Trophoblast cell (in vitro differentiated cells and primary cell): Measurements from ENCODE around the gene KRT7.

ENCODE experiments used
- DNase-seq, 2 donors: peaks; one replicate each; pipeline ENCODE4 v3.0.0-alpha.2; 2016
- H2AFZ ChIP-seq: 2 replicates; pipeline ENCODE4 v1.6.1; 2013; ENCODE audit warnings: low read length, moderate library complexity, mild to moderate bottlenecking; ENCODE audit not compliant: insufficient read depth, poor library complexity
- H2AK5ac ChIP-seq: 2 replicates; pipeline ENCODE4 v1.6.1; 2013; ENCODE audit warnings: mild to moderate bottlenecking, low read length
- H2BK120ac ChIP-seq: 2 replicates; pipeline ENCODE4 v1.6.1; 2013; ENCODE audit warnings: low read length, mild to moderate bottlenecking, moderate library complexity; ENCODE audit not compliant: insufficient read depth, poor library complexity
- H2BK12ac ChIP-seq: 2 replicates; pipeline ENCODE4 v1.6.1; 2013; ENCODE audit warnings: mild to moderate bottlenecking, low read length, moderate library complexity
- H2BK5ac ChIP-seq: 2 replicates; pipeline ENCODE4 v1.6.1; 2013; ENCODE audit warnings: low read length, low read depth, moderate library complexity, mild to moderate bottlenecking; ENCODE audit not compliant: poor library complexity
- H3K14ac ChIP-seq: 2 replicates; pipeline ENCODE4 v1.6.1; 2013; ENCODE audit warnings: mild to moderate bottlenecking, low read length
- H3K18ac ChIP-seq: 2 replicates; pipeline ENCODE4 v1.6.1; 2013; ENCODE audit warnings: mild to moderate bottlenecking, low read length
- H3K23ac ChIP-seq: 2 replicates; pipeline ENCODE4 v1.6.1; 2013; ENCODE audit warnings: low read length
- H3K27ac ChIP-seq: 2 replicates; pipeline ENCODE4 v1.5.1; 2013; ENCODE audit warnings: low read depth, mild to moderate bottlenecking, inconsistent platforms, low read length, moderate library complexity
- H3K27me3 ChIP-seq: 2 replicates; pipeline ENCODE4 v1.6.1; 2013; ENCODE audit warnings: inconsistent platforms, mild to moderate bottlenecking, low read length, moderate library complexity; ENCODE audit not compliant: insufficient read depth
- H3K36me3 ChIP-seq, 2 experiments: 1 replicate in 1 of 2; 2 replicates in 1 of 2; pipeline ENCODE4 v1.6.1; 2013; ENCODE audit warnings: low read length in 2 of 2, mild to moderate bottlenecking in 2 of 2, moderate library complexity in 1 of 2; ENCODE audit not compliant: insufficient read depth in 2 of 2, control insufficient read depth in 1 of 2
- H3K4ac ChIP-seq: 2 replicates; pipeline ENCODE4 v1.6.1; 2013; ENCODE audit warnings: low read depth, mild to moderate bottlenecking, low read length, moderate library complexity
- H3K4me1 ChIP-seq, 2 experiments: 1 replicate in 1 of 2; 2 replicates in 1 of 2; pipeline ENCODE4 v1.6.1; 2013; ENCODE audit warnings: low read length in 2 of 2, mild to moderate bottlenecking in 2 of 2, moderate library complexity in 1 of 2; ENCODE audit not compliant: insufficient read depth in 2 of 2, control insufficient read depth in 1 of 2
- H3K4me2 ChIP-seq: 2 replicates; pipeline ENCODE4 v1.6.1; 2013; ENCODE audit warnings: inconsistent platforms, mild to moderate bottlenecking, low read length, moderate library complexity
- H3K4me3 ChIP-seq: 2 replicates; pipeline ENCODE4 v1.5.1; 2013; ENCODE audit warnings: mild to moderate bottlenecking, low read depth, low read length, inconsistent platforms
- H3K79me1 ChIP-seq: one replicate; pipeline ENCODE4 v1.6.1; 2013; ENCODE audit warnings: low read length
- H3K79me2 ChIP-seq: 2 replicates; pipeline ENCODE4 v1.6.1; 2013; ENCODE audit warnings: low read length, mild to moderate bottlenecking; ENCODE audit not compliant: control insufficient read depth, insufficient read depth, poor library complexity
- H3K9ac ChIP-seq: 2 replicates; pipeline ENCODE4 v1.6.1; 2013; ENCODE audit warnings: mild to moderate bottlenecking, low read length
- H3K9me3 ChIP-seq: 2 replicates; pipeline ENCODE4 v1.6.1; 2013; ENCODE audit warnings: low read depth, mild to moderate bottlenecking, control low read depth, inconsistent platforms, low read length; ENCODE audit not compliant: insufficient read depth
- H4K12ac ChIP-seq: 2 replicates; pipeline ENCODE4 v1.6.1; 2013; ENCODE audit warnings: low read depth, mild to moderate bottlenecking, low read length, moderate library complexity
- H4K8ac ChIP-seq: 2 replicates; pipeline ENCODE4 v1.6.1; 2013; ENCODE audit warnings: low read depth, mild to moderate bottlenecking, low read length, moderate library complexity
- H4K91ac ChIP-seq: one replicate; pipeline ENCODE4 v1.6.1; 2013; ENCODE audit warnings: low read depth, mild to moderate bottlenecking, low read length, moderate library complexity
- WGBS: extraction: QIAGEN DNeasy Blood & Tissue Kit; methylation state at CpG from one replicate; pipeline ENCODE4 v1.1.7; 2013; ENCODE audit warnings: missing lambda C conversion rate; ENCODE audit not compliant: insufficient read length, insufficient coverage; ENCODE audit errors: extremely low coverage; 5-methylcytosine and 5-hydroxymethylcytosine counted together

Gene KRT7

GRCh38 chr12:52200781-52201450 is 32.1 kb upstream of the KRT7 start:
- Histone ChIP-seq H3K14ac (peak overlapping the region; percentile 75), H2AK5ac (peak overlapping the region; percentile 83), H2BK5ac (peak overlapping the region; percentile 62), H3K27ac (peak overlapping the region; percentile 35), H3K9ac (no peak overlapping the region), H3K79me1 (peaks cover 53% of the 10 kb centered on the region), H3K9me3 (no peaks in the 10 kb centered on the region), H3K4me3 (no peak overlapping the region), H3K4me2 (no peak overlapping the region), H3K36me3 (no peaks in the 10 kb centered on the region), H2BK120ac (peak overlapping the region; percentile 81), H2BK12ac (peak overlapping the region; percentile 94), H3K4ac (peak overlapping the region; percentile 65), H4K12ac (no peak overlapping the region), H4K91ac (peak overlapping the region; percentile 94), H3K79me2 (peaks cover 3% of the 10 kb centered on the region), H3K23ac (no peak overlapping the region), H3K4me1 (peaks cover 47 to 53% of the 10 kb centered on the region in 2 experiments), H2AFZ (peak overlapping the region; percentile 33), H4K8ac (peak overlapping the region; percentile 44), H3K27me3 (no peaks in the 10 kb centered on the region), H3K18ac (peak overlapping the region; percentile 82)
- no peak for DNase-seq
- no CpG with 5 or more reads among the region's 15 CpGs for WGBS

GRCh38 chr12:52201451-52201839 is 31.6 kb upstream of the KRT7 start:
- no peak overlapping the region for H3K9ac ChIP-seq
- peak overlapping the region; percentile 83 for H2AK5ac ChIP-seq
- H3K79me2 ChIP-seq, result peaks cover 3% of the 10 kb centered on the region
- H3K9me3 ChIP-seq, result no peaks in the 10 kb centered on the region
- H4K8ac ChIP-seq, result peak overlapping the region; percentile 44
- H2BK12ac ChIP-seq, result peak overlapping the region; percentile 94
- DNase-seq, result no peak
- H3K4ac ChIP-seq, result peak overlapping the region; percentile 65
- H2BK120ac ChIP-seq, result peak overlapping the region; percentile 81
- H2BK5ac ChIP-seq, result peak overlapping the region; percentile 62
- peaks cover 47 to 53% of the 10 kb centered on the region in 2 experiments for H3K4me1 ChIP-seq
- no peaks in the 10 kb centered on the region for H3K36me3 ChIP-seq
- H3K4me3 ChIP-seq, result no peak overlapping the region
- peaks cover 56% of the 10 kb centered on the region for H3K79me1 ChIP-seq
- H3K14ac ChIP-seq, result peak overlapping the region; percentile 75
- no CpG with 5 or more reads among the region's 3 CpGs for WGBS
- H2AFZ ChIP-seq, result peak overlapping the region; percentile 33
- H4K12ac ChIP-seq, result no peak overlapping the region
- no peak overlapping the region for H3K23ac ChIP-seq
- no peak overlapping the region for H3K4me2 ChIP-seq
- peak overlapping the region; percentile 82 for H3K18ac ChIP-seq
- no peaks in the 10 kb centered on the region for H3K27me3 ChIP-seq
- peak overlapping the region; percentile 94 for H4K91ac ChIP-seq
- H3K27ac ChIP-seq, result peak overlapping the region; percentile 35

- Histone ChIP-seq H3K23ac (no peak overlapping the region), H3K9me3 (no peaks in the 10 kb centered on the region), H3K36me3 (no peaks in the 10 kb centered on the region), H2BK120ac (peak overlapping the region; percentile 31), H3K4me1 (peaks cover 53 to 60% of the 10 kb centered on the region in 2 experiments), H3K27ac (peak overlapping the region; percentile 11), H2BK12ac (peak overlapping the region; percentile 67), H3K9ac (no peak overlapping the region), H2AK5ac (peak overlapping the region; percentile 43), H2AFZ (no peak overlapping the region), H4K12ac (no peak overlapping the region), H3K4me2 (no peak overlapping the region), H3K14ac (peak overlapping the region; percentile 63), H4K91ac (peak overlapping the region; percentile 53), H4K8ac (peak overlapping the region; percentile 34), H3K27me3 (no peaks in the 10 kb centered on the region), H2BK5ac (peak overlapping the region; percentile 64), H3K79me2 (peaks cover 3% of the 10 kb centered on the region), H3K79me1 (peaks cover 59% of the 10 kb centered on the region), H3K4ac (peak overlapping the region; percentile 22), H3K4me3 (no peak overlapping the region), H3K18ac (peak overlapping the region; percentile 80)
- no peak for DNase-seq
- no CpG with 5 or more reads among the region's 18 CpGs for WGBS
Observed at GRCh38 chr12:52202361-52203078, 30.5 kb upstream of the KRT7 start.

GRCh38 chr12:52203079-52203921 is 29.7 kb upstream of the KRT7 start:
- H3K79me1 ChIP-seq, result peaks cover 54% of the 10 kb centered on the region
- H3K14ac ChIP-seq, result peak overlapping the region; percentile 26
- peaks cover 2% of the 10 kb centered on the region for H3K9me3 ChIP-seq
- H4K8ac ChIP-seq, result peak overlapping the region; percentile 34
- no peak overlapping the region for H3K9ac ChIP-seq
- no peaks in the 10 kb centered on the region for H3K27me3 ChIP-seq
- H4K91ac ChIP-seq, result peak overlapping the region; percentile 80
- H2BK12ac ChIP-seq, result peak overlapping the region; percentile 56
- DNase-seq, result peak; percentile 76
- no peak overlapping the region for H4K12ac ChIP-seq
- peak overlapping the region; percentile 32 for H2AK5ac ChIP-seq
- no peak overlapping the region for H3K23ac ChIP-seq
- peaks cover 3% of the 10 kb centered on the region for H3K79me2 ChIP-seq
- no peaks in the 10 kb centered on the region for H3K36me3 ChIP-seq
- H3K18ac ChIP-seq, result peak overlapping the region; percentile 57
- no peak overlapping the region for H3K4ac ChIP-seq
- WGBS, result no CpG with 5 or more reads among the region's 19 CpGs
- peak overlapping the region; percentile 69 for H2BK120ac ChIP-seq
- H3K27ac ChIP-seq, result peak overlapping the region; percentile 41
- no peak overlapping the region for H3K4me3 ChIP-seq
- peaks cover 58 to 63% of the 10 kb centered on the region in 2 experiments for H3K4me1 ChIP-seq
- no peak overlapping the region for H2AFZ ChIP-seq
- peak overlapping the region; percentile 25 for H2BK5ac ChIP-seq
- H3K4me2 ChIP-seq, result peak overlapping the region; percentile 12
